SU-DHL-6 (cell line): ENCODE data around the gene SPIN2A.
"Not testable (repeated sequence)": the region's sequence is repeated elsewhere in the genome, so short reads cannot be mapped to it uniquely, and the experiment has no call there.

ENCODE experiments used
- H2AFZ ChIP-seq: fragments of 200-600 bp; sonication (generic); 2 replicates; pipeline ENCODE4 v1.6.1; 2014; ENCODE audit warnings: low read depth, mild to moderate bottlenecking, moderate library complexity, mixed read lengths, antibody characterized with exemption, low read length; ENCODE audit not compliant: severe bottlenecking
- H3F3A ChIP-seq: fragments of 200-600 bp; shearing (Covaris generic); 2 replicates; pipeline ENCODE4 v1.6.0; 2016; ENCODE audit warnings: antibody characterized with exemption, mild to moderate bottlenecking; ENCODE audit not compliant: insufficient read depth
- H3K27ac ChIP-seq: fragments of 200-600 bp; sonication (generic); 2 replicates; pipeline ENCODE4 v1.5.1; 2016; ENCODE audit warnings: low read depth, mild to moderate bottlenecking, low read length, moderate library complexity, mixed read lengths
- H3K27me3 ChIP-seq: fragments of 200-600 bp; sonication (generic), shearing (Covaris generic); 2 replicates; pipeline ENCODE4 v1.6.0; 2014; ENCODE audit warnings: mild to moderate bottlenecking, low read length
- H3K36me3 ChIP-seq: fragments of 200-600 bp; sonication (generic); 2 replicates; pipeline ENCODE4 v1.6.1; 2014; ENCODE audit warnings: mild to moderate bottlenecking, low read length, mixed read lengths
- H3K4me2 ChIP-seq: fragments of 300-600, 200-600 bp; shearing (Covaris generic), sonication (generic); 2 replicates; pipeline ENCODE4 v1.6.0; 2014; ENCODE audit warnings: low read length, low read depth, mild to moderate bottlenecking; ENCODE audit not compliant: poor library complexity, severe bottlenecking
- H3K4me3 ChIP-seq: fragments of 200-600 bp; sonication (generic); 2 replicates; pipeline ENCODE4 v1.5.1; 2014; ENCODE audit warnings: antibody characterized with exemption, low read length, mild to moderate bottlenecking, mixed read lengths; ENCODE audit not compliant: insufficient read depth, poor library complexity, severe bottlenecking
- H3K79me2 ChIP-seq: fragments of 200-600 bp; sonication (generic); 2 replicates; pipeline ENCODE4 v1.6.1; 2014; ENCODE audit warnings: mild to moderate bottlenecking, low read length, moderate library complexity; ENCODE audit not compliant: insufficient read depth
- H3K9ac ChIP-seq: fragments of 200-600 bp; sonication (generic); 2 replicates; pipeline ENCODE4 v1.7.0; 2014; ENCODE audit warnings: mild to moderate bottlenecking, low read length
- H3K9me2 ChIP-seq: fragments of 200-600 bp; sonication (generic); replicated peaks from 2 replicates; pipeline ENCODE4 v1.6.1; 2014; ENCODE audit warnings: low read length; ENCODE audit not compliant: insufficient read depth
- H3K9me3 ChIP-seq: fragments of 200-600 bp; sonication (generic); 2 replicates; pipeline ENCODE4 v1.6.1; 2014; ENCODE audit warnings: low read length, mixed read lengths; ENCODE audit not compliant: insufficient read depth
- H4K20me1 ChIP-seq: fragments of 200-600 bp; sonication (generic); 2 replicates; pipeline ENCODE4 v1.6.1; 2014; ENCODE audit warnings: low read depth, mild to moderate bottlenecking, antibody characterized with exemption, low read length, moderate library complexity, mixed read lengths
- EZH2phosphoT487 ChIP-seq: fragments of 200-600 bp; sonication (generic), shearing (Covaris generic); conservative IDR thresholded peaks from 2 replicates; pipeline ENCODE4 v1.6.1; 2018; ENCODE audit warnings: mild to moderate bottlenecking, antibody characterized with exemption, low read length, moderate library complexity, mixed read lengths
- TF ChIP-seq, protein P1 (sequence below): fragments of 200-600 bp; sonication (generic); IDR thresholded peaks from one replicate; pipeline ENCODE4 v1.5.1; 2017; ENCODE audit warnings: antibody characterized with exemption, mild to moderate bottlenecking, low read length, moderate library complexity; ENCODE audit not compliant: insufficient read depth, poor library complexity, severe bottlenecking

The SPIN2A gene

GRCh38 chrX:57104921-57105398 is 32.2 kb downstream of the SPIN2A start:
- no peak overlapping the region for H3K27ac ChIP-seq
- H4K20me1 ChIP-seq = no peaks in the 10 kb centered on the region
- H3F3A ChIP-seq = no peaks in the 10 kb centered on the region
- H3K4me3 ChIP-seq = no peak overlapping the region
- H3K4me2 ChIP-seq = no peak overlapping the region
- H3K36me3 ChIP-seq = no peaks in the 10 kb centered on the region
- H3K79me2 ChIP-seq = no peaks in the 10 kb centered on the region
- no peaks in the 10 kb centered on the region for H3K27me3 ChIP-seq
- H3K9me3 ChIP-seq = no peaks in the 10 kb centered on the region
- no peaks in the 10 kb centered on the region for H3K9me2 ChIP-seq
- H3K9ac ChIP-seq = no peak overlapping the region
- no peak overlapping the region for H2AFZ ChIP-seq
- TF ChIP-seq EZH2phosphoT487 = no peak
- TF ChIP-seq, protein P1, sequence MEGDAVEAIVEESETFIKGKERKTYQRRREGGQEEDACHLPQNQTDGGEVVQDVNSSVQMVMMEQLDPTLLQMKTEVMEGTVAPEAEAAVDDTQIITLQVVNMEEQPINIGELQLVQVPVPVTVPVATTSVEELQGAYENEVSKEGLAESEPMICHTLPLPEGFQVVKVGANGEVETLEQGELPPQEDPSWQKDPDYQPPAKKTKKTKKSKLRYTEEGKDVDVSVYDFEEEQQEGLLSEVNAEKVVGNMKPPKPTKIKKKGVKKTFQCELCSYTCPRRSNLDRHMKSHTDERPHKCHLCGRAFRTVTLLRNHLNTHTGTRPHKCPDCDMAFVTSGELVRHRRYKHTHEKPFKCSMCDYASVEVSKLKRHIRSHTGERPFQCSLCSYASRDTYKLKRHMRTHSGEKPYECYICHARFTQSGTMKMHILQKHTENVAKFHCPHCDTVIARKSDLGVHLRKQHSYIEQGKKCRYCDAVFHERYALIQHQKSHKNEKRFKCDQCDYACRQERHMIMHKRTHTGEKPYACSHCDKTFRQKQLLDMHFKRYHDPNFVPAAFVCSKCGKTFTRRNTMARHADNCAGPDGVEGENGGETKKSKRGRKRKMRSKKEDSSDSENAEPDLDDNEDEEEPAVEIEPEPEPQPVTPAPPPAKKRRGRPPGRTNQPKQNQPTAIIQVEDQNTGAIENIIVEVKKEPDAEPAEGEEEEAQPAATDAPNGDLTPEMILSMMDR = no peak

- Histone ChIP-seq H3K36me3 (no peaks in the 10 kb centered on the region), H3K27me3 (no peaks in the 10 kb centered on the region), H3K9ac (no peak overlapping the region), H2AFZ (no peak overlapping the region), H3K4me3 (no peak overlapping the region), H3K27ac (no peak overlapping the region), H4K20me1 (no peaks in the 10 kb centered on the region), H3K9me2 (no peaks in the 10 kb centered on the region), H3K9me3 (no peaks in the 10 kb centered on the region), H3F3A (no peaks in the 10 kb centered on the region), H3K79me2 (no peaks in the 10 kb centered on the region), H3K4me2 (no peak overlapping the region)
- TF ChIP-seq, protein P1 = no peak
- no peak for TF ChIP-seq EZH2phosphoT487
These were observed 32.8 kb downstream of the SPIN2A start for GRCh38 chrX:57104406-57104805.

DNA sequence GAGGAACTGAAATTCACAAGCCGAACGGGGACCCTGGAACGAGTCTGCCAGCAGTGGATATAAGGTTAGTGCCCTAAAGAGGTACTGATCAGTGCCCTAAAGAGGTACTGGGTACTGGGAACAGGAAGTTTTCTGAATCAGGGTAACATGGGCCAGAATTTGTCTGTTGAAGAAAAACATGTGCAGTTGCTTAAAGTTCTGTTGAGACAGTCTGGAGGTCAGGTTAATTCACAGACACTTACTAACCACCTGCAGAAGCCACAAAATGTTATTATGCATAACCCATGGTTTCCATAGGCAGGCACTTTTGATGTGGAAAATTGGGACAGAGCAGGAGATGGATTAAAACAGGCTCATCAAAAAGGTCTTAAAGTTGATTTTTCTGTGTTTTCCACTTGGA is 33.7 kb downstream of the SPIN2A start:
- Histone ChIP-seq H4K20me1 (no peaks in the 10 kb centered on the region), H3K4me3 (no peak overlapping the region), H3K9ac (no peak overlapping the region), H3K36me3 (no peaks in the 10 kb centered on the region), H3K27me3 (no peaks in the 10 kb centered on the region), H2AFZ (no peak overlapping the region), H3K9me2 (no peaks in the 10 kb centered on the region), H3K27ac (no peak overlapping the region), H3K9me3 (no peaks in the 10 kb centered on the region), H3F3A (no peaks in the 10 kb centered on the region), H3K79me2 (no peaks in the 10 kb centered on the region), H3K4me2 (no peak overlapping the region)
- no peak for TF ChIP-seq EZH2phosphoT487
- TF ChIP-seq, protein P1 = no peak

GRCh38 chrX:57102918-57103317 is 34.3 kb downstream of the SPIN2A start:
- not testable (repeated sequence) for H3K9me2 ChIP-seq, H3F3A ChIP-seq, H3K4me2 ChIP-seq, H3K79me2 ChIP-seq, H3K9me3 ChIP-seq, H3K36me3 ChIP-seq, H2AFZ ChIP-seq, H3K4me3 ChIP-seq, H3K27ac ChIP-seq, H4K20me1 ChIP-seq, H3K27me3 ChIP-seq, H3K9ac ChIP-seq
